ENCODE results near the gene NSUN7.

- no peak for TF ChIP-seq POLR2A (IDR thresholded peaks at IDR 0.05)
- no peak for TF ChIP-seq CTCF (IDR thresholded peaks at IDR 0.05)
These were observed 96.8 kb downstream of the NSUN7 start for GRCh38 chr4:40846532-40846931.
